ENCODE results near the gene HSDL1. TPM values are rescaled to one million over a fixed set of nuclear protein-coding genes. Genes with fewer than 3 reads are reported as not detected.
A peak's percentile ranks its signal among the peaks of the same experiment; 100 is the strongest.

HSDL1 gene
- total RNA-seq, 2 donors from 2014 or later, result 14.6 to 15.4 TPM

- no peak for DNase-seq (ENCODE audit: low spot score)
- Histone ChIP-seq H3K27ac (peak overlapping the region in 1 of 2 donors; percentile 65), H3K9me3 (no peaks in the 10 kb centered on the region), H3K36me3 (peaks cover 3% of the 10 kb centered on the region), H3K4me3 (no peak overlapping the region), H3K4me1 (peaks cover 0 to 41% of the 10 kb centered on the region in 2 donors), H3K27me3 (no peaks in the 10 kb centered on the region)
- no peak for TF ChIP-seq CTCF (IDR thresholded peaks at IDR 0.05)
Measured at GRCh38 chr16:84111525-84111924, 33.5 kb downstream of the HSDL1 start.

- Histone ChIP-seq H3K36me3 (peaks cover 3% of the 10 kb centered on the region), H3K4me1 (peaks cover 0 to 46% of the 10 kb centered on the region in 2 donors), H3K27me3 (no peaks in the 10 kb centered on the region), H3K4me3 (no peak overlapping the region), H3K9me3 (no peaks in the 10 kb centered on the region), H3K27ac (peak overlapping the region; percentile 65 to 80)
- TF ChIP-seq CTCF (IDR thresholded peaks at IDR 0.05), result no peak
- DNase-seq (ENCODE audit: low spot score), result no peak
Measured at GRCh38 chr16:84110527-84110926, 34.5 kb downstream of the HSDL1 start.

GRCh38 chr16:84109598-84110335, 35.2 kb downstream of the HSDL1 start:
- no peak for DNase-seq (ENCODE audit: low spot score)
- peaks cover 3% of the 10 kb centered on the region for H3K36me3 ChIP-seq
- H3K27me3 ChIP-seq, result no peaks in the 10 kb centered on the region
- H3K4me3 ChIP-seq, result no peak overlapping the region
- H3K9me3 ChIP-seq, result no peaks in the 10 kb centered on the region
- peaks cover 0 to 42% of the 10 kb centered on the region in 2 donors for H3K4me1 ChIP-seq
- peak overlapping the region; percentile 65 to 80 for H3K27ac ChIP-seq
- no peak for TF ChIP-seq CTCF (IDR thresholded peaks at IDR 0.05)

GRCh38 chr16:84107921-84108320, 37.1 kb downstream of the HSDL1 start:
- Histone ChIP-seq H3K9me3 (no peaks in the 10 kb centered on the region), H3K36me3 (peaks cover 3% of the 10 kb centered on the region), H3K27me3 (no peaks in the 10 kb centered on the region), H3K27ac (peak overlapping the region in 1 of 2 donors; percentile 65), H3K4me1 (peaks cover 0 to 44% of the 10 kb centered on the region in 2 donors), H3K4me3 (no peak overlapping the region)
- no peak for TF ChIP-seq CTCF (IDR thresholded peaks at IDR 0.05)
- no peak for DNase-seq (ENCODE audit: low spot score)

GRCh38 chr16:84105948-84106740, 38.8 kb downstream of the HSDL1 start:
- H3K4me3 ChIP-seq, result no peak overlapping the region
- TF ChIP-seq CTCF (IDR thresholded peaks at IDR 0.05), result no peak
- no peaks in the 10 kb centered on the region for H3K9me3 ChIP-seq
- DNase-seq (ENCODE audit: low spot score), result no peak
- peaks cover 0 to 33% of the 10 kb centered on the region in 2 donors for H3K4me1 ChIP-seq
- peaks cover 8% of the 10 kb centered on the region for H3K36me3 ChIP-seq
- H3K27me3 ChIP-seq, result no peaks in the 10 kb centered on the region
- peak overlapping the region; percentile 47 to 58 for H3K27ac ChIP-seq

All from right atrium auricular region (tissue), 2 donors.